Midbrain (tissue), 1 donor: ENCODE measurements around the gene SNX3.
A peak's percentile ranks its signal among the peaks of the same experiment; 100 is the strongest.
"Not testable (repeated sequence)": the region's sequence is repeated elsewhere in the genome, so short reads cannot be mapped to it uniquely, and the experiment has no call there.

Experiments
- DNase-seq: peaks from one replicate; lab custom pipeline; 2025; lab: John Stamatoyannopoulos, UW

The SNX3 gene

DNA sequence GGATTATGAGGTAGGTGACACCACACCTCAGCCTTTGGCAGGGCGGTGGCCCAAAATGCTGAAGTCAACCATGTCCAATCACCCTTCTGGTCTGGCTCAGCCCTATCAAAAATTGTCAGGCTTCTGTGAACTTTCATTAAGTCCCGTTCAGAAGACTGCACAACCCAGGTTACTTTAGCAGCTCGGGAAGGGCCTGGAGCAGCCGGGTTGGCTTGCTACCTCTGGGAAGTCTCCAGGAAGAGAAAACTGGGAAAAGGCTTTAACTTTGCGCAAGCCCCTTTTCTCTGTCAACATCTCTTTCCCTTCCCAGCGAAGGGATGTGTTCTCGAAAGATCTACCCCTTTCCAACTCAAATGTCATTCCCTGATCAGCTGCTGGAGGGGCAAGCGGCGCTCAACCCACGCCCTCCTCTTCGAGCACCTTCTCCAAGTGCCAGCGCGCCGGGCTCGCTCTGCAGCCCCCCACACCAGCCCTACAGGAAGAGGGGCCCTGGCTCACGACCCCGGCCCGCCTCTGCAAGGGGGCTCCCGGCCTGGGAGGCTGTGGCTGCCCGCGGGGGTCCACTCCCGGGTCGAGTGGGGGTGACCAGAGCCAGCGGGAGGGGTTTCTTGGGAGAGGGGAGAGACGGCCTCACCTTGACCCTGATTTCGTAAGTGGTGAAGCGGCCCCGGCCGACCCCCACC lies 573 bp downstream of the SNX3 start:
- DNase-seq, result peak; percentile 55

- no peak for DNase-seq
Observed at GRCh38 chr6:108254433-108255410, 6.1 kb downstream of the SNX3 start.

DNA sequence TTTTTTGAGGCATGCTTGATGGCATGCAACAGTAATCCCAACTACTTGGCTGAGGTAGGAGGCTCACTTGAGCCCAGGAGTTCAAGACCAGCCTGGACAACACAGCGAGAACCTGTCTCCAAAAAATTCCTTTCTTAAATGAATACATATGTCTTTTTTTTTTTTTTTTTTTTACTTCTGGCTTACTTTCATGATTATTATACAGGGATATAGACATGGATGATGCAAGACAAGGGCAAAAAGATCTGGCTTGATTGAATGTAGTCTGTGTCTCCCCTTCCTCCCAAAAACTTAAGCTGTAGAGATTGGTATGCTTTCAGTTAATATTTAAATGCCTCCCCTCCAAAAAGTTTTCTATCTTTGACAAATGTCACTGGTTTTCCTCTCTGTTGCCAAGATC lies 7.6 kb downstream of the SNX3 start:
- DNase-seq, result no peak

DNA sequence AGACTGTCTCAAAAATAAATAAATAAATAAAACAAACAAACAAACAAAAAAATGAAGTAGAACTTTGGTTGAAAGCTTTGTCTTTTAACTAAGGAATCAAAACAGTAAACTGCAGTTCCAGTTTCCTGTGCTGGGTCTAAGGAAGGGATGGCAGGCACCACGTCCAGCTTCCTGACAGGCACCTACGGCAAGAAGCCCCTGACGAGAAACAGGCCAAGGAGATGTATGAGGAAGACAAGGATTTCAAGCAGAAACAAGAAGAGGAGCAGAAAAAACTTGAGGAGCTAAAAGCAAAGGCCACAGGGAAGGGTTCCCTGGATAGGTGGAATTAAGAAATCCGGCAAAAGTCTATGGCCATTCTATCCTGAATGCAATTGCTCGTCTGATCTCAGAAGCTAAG lies 8.8 kb downstream of the SNX3 start:
- DNase-seq, result no peak

DNA sequence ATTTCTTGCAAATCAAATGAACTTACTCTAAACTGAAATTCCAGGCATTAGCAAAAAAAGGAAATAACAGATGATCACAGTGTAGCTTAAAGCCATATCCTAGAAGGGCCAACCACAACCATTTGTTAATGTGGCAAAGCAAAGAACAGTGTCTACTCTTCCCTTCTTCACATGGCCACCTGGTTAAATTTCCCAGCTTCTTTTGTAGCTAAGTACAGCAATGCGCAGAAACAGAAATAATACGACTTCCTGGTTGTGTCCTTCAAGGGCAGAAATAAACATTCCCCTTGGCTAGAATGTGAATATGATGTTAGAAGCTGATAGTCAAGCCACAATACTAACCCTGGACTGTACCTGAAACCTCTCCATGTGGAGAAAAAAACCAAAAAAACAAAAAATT lies 9.6 kb downstream of the SNX3 start:
- no peak for DNase-seq

DNA sequence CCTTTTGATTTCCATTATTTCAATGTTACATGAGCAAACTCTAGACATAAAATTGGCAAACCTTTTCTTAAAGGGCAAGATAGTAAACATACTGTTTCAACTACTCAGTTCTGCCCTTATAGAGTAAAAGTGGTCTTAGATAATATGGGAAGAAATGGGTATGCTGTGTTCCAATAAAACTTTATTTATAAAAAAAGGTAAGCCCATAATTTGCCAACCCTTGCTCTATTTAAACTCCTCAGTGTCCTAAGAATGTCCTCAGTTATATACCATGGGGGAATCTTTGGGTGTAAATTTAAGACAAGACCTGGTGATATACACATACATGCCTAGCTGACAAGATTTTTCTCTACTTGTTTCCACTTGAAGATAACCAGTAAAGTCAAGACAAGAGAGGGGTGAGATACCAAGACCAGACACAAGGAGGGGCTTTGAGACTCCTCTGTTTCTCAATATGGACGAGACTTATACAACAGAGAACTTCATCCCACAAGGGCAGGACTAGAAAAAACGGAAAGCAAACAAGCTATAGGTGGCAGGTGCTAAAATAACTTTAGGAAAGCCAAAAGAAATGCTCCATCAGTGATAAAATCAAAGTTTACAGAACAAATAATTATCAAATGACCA lies 10.5 kb downstream of the SNX3 start:
- DNase-seq, result no peak

- DNase-seq, result no peak
Observed at GRCh38 chr6:108247965-108248536, 12.8 kb downstream of the SNX3 start.

DNA sequence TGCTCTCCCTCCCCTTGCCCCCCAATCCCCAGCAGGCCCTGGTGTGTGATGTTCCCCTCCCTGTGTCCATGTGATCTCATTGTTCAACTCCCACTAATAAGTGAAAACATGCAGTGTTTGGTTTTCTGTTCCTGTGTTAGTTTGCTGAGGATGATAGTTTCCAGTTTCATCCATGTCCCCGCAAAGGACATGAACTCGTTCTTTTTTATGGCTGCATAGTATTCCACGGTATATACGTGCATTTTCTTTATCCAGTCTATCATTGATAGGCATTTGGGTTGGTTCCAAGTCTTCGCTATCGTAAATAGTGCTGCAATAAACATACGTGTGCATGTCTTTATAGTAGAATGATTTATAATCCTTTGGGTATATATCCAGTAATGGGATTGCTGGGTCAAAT lies 15.7 kb downstream of the SNX3 start:
- not testable (repeated sequence) for DNase-seq

- no peak for DNase-seq
Observed at GRCh38 chr6:108243836-108244235, 17.0 kb downstream of the SNX3 start.

DNA sequence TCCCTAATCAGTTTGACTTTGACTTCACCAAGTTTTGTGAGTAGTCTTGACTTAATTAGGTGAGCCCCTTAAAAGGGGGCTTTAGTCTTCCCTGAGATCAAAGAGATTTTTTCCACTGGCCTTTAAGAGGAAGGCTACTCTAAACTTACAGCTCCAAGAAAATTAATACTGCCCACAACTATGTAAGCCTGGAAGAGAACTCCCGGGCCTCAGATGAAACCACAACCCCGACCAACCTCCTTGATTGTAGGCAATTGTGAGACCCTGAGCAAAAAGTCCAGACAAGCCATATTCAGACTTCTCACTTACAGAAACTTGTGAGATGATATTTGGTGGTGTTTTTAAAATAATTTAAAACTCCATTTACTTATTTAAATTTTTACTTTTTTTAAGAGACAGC lies 18.1 kb downstream of the SNX3 start:
- DNase-seq, result no peak

- no peak for DNase-seq
Observed at GRCh38 chr6:108242259-108242658, 18.6 kb downstream of the SNX3 start.

GRCh38 chr6:108238322-108238721 lies 22.5 kb downstream of the SNX3 start:
- DNase-seq, result no peak

DNA sequence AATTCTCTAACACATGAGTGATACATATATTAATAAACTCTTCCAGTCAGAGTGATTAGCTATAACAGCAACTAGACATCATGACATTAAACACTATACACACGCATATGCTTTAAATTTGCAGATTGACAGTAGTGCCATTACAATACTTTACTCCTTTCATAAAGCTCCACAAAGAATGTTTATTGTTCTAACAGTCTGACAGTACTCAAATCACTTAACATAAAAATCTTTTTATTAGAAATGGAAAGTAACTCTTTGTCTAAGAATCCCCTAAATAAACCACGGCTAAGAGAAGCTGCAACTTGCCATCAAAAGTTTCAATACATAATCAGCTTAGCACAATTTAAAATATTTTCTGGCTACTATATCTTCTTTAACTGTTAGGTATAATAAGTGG lies 24.0 kb downstream of the SNX3 start:
- no peak for DNase-seq

DNA sequence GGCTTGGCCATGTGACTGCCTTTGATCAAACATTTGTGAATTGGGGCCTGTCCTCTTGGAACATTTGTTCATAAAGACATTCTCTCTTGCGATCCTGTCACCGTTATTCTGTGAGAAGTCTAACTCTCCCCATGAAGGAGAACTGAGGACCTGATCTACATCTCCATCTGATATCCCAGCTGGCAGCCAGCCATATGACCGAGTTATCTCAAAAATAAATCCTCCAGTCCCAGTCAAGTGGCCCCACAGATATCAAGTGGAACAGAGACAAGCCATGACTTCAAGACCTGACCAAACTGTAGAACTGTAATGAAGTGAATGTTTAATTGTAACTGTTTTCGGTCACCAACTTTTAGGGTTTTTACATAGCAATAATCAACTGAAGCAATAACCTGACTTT lies 25.7 kb downstream of the SNX3 start:
- DNase-seq, result no peak

DNA sequence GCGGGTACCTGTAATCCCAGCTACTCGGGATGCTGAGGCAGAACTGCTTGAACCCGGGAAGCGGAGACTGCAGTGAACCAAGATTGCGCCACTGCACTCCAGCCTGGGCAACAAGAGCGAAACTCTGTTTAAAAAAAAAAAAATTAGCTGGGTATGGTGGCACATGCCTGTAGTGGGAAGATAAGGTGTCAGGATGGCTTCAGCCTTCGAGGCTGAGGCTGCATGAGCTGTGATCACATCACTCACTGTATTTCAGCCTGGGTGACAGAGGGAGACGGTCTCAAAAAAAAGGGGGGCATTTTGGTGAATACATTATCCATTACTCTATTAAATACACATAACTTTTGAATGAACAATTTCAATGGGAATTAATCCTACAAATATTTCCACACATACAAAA lies 32.4 kb downstream of the SNX3 start:
- DNase-seq, result no peak

DNA sequence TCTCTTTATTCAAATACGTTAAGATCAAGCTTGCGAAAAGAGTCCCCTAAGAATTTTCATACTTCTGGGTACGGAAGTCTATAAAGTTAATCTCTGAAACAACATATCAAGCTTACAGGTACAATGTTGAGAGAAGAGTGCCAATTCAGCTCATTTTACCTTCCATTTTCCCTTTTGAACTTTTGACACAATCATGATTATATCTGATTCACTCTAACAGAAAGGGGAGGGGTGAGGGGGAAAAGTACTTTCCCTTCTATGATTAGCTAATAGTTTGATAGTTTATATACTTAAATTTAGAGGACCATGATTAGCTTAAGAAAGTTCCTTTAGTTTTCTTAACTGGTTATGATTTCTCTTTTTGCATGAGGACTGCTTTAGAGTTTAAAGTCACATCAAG lies 33.5 kb downstream of the SNX3 start:
- no peak for DNase-seq

DNA sequence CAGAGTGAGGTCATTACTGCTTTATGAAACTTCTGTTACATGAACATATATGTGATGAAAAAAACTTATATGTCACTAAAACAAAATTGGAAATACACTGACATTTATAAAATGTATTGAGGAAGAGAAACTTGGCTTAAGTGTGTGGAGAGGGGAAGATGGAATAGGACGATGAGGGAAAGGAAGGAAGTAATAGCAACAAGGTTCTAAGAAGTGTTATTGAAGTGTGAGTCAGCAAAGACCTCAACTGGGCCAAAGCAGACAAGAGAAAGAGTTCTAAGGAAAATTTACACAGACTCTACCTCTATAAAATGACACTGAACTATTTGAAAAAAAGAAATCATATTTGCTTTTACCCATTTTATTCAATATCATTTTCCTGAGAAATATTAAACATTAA lies 38.3 kb downstream of the SNX3 start:
- DNase-seq, result no peak

- no peak for DNase-seq
Observed at GRCh38 chr6:108222064-108222463, 38.8 kb downstream of the SNX3 start.

GRCh38 chr6:108211671-108212070 lies 49.2 kb downstream of the SNX3 start:
- DNase-seq, result no peak

DNA sequence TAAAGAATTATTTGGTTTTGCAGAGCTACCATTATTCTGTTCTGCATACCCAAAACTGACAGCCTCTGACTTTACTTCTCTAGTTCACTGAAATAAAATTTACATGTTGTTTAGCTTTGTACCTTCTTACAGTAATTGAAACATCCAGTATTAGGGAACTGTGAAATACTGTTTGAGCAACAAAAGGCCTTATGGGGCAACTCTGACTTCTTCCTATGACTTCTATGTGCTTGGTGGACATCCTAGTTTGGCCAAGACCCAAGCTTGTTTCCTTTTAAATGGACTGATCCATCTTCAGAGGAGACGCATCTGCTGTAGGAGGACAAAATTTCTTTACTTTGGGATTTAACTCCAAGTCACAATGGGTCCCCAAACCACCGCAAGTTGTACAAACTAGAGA lies 50.3 kb downstream of the SNX3 start:
- DNase-seq, result no peak

DNA sequence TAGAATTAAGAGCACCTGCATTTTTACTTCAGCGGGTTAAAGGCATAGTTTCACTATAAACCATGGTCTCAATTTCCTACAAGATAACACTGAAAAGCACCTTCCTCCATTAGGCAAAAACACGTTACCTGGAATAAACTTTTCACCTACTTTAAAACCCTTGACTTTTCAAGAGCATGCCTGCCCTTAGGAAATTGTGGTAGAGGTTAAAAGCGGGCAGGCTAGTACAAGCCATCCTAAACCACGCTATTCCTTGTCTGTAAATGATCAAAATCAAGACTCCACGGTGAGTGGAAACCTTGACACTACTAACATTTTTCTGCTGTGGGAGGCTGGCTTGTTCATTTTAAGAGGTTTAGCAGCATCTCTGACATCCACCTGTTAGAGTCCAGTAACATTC lies 51.1 kb downstream of the SNX3 start:
- DNase-seq, result no peak

DNA sequence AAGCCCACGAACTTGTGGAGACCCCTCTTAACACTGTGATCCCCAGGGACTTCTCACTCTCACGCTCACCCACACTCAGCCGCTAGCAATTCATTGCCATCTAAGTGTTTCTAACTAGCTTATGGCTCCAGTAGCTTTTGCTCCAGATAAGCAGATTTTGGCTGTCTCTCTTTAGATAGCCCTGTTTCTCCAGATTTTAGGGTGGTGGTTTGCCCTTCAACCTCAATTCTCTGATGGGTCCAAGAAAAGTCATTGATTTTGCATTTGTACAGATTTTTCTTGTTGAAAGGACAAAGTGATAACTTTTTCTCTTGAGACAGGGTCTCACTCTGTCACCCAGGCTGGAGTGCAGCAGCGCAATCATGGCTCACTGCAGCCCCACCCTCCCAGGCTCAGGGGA lies 53.8 kb downstream of the SNX3 start:
- no peak for DNase-seq
